Measurements from ENCODE around the gene SRSF4.

SRSF4 gene

GRCh38 chr1:29128739-29129138 lies 53.0 kb downstream of the SRSF4 start:
- no peak for DNase-seq
- Histone ChIP-seq H3K4me3 (ENCODE audit: control insufficient read depth in 1 of 7, extremely low read depth in 1 of 7, insufficient read depth in 4 of 7, low read depth in 2 of 7, low read length in 6 of 7) (no peak overlapping the region), H3K36me3 (ENCODE audit: control insufficient read depth in 4 of 4, insufficient read depth in 4 of 4, low read length in 3 of 4) (no peaks in the 10 kb centered on the region), H3K9me3 (ENCODE audit: control extremely low read depth in 1 of 5, control insufficient read depth in 4 of 5, insufficient read depth in 2 of 5, low read depth in 1 of 5, low read length in 4 of 5) (no peaks in the 10 kb centered on the region), H3K4me1 (ENCODE audit: control extremely low read depth in 1 of 4, control insufficient read depth in 4 of 4, insufficient read depth in 4 of 4, low read length in 3 of 4) (peaks cover 0 to 12% (median 10%) of the 10 kb centered on the region in 4 experiments), H3K27me3 (replicated peaks in 2 of 5; ENCODE audit: control insufficient read depth in 4 of 5, insufficient read depth in 5 of 5, low read length in 4 of 5) (peaks cover 0 to 41% (median 5%) of the 10 kb centered on the region in 5 experiments), H3K27ac (ENCODE audit: insufficient read depth in 1 of 2, low read depth in 1 of 2, low read length in 2 of 2, poor library complexity in 1 of 2, severe bottlenecking in 2 of 2) (no peak overlapping the region)
- ChIA-PET CTCF (interaction anchor here (0.7 to 1.7 kb wide), 2 partner anchors 7 to 74 kb away, joined by 3 to 4 read pairs; no protein-coding TSS in a partner anchor), POLR2A (no interaction called here)
- 97% methylated on average over 6 of the region's 6 CpGs for WGBS (ENCODE audit: insufficient coverage)

- no peaks in the 10 kb centered on the region for H3K9me3 ChIP-seq (ENCODE audit: control extremely low read depth in 1 of 5, control insufficient read depth in 4 of 5, insufficient read depth in 2 of 5, low read depth in 1 of 5, low read length in 4 of 5)
- H3K36me3 ChIP-seq (ENCODE audit: control insufficient read depth in 4 of 4, insufficient read depth in 4 of 4, low read length in 3 of 4), result no peaks in the 10 kb centered on the region
- DNase-seq, result no peak
- H3K4me3 ChIP-seq (ENCODE audit: control insufficient read depth in 1 of 7, extremely low read depth in 1 of 7, insufficient read depth in 4 of 7, low read depth in 2 of 7, low read length in 6 of 7), result no peak overlapping the region
- WGBS (ENCODE audit: insufficient coverage), result 97% methylated on average over 6 of the region's 6 CpGs
- CTCF ChIA-PET, result interaction anchor here (1.5 kb wide), 1 partner anchor 76 kb away, joined by 3 read pairs; no protein-coding TSS in a partner anchor
- peaks cover 0 to 35% (median 26%) of the 10 kb centered on the region in 4 experiments for H3K4me1 ChIP-seq (ENCODE audit: control extremely low read depth in 1 of 4, control insufficient read depth in 4 of 4, insufficient read depth in 4 of 4, low read length in 3 of 4)
- H3K27me3 ChIP-seq (replicated peaks in 2 of 5; ENCODE audit: control insufficient read depth in 4 of 5, insufficient read depth in 5 of 5, low read length in 4 of 5), result peaks cover 0 to 60% (median 11%) of the 10 kb centered on the region in 5 experiments
- H3K27ac ChIP-seq (ENCODE audit: insufficient read depth in 1 of 2, low read depth in 1 of 2, low read length in 2 of 2, poor library complexity in 1 of 2, severe bottlenecking in 2 of 2), result no peak overlapping the region
- POLR2A ChIA-PET, result no interaction called here
Observed at GRCh38 chr1:29126198-29126597, 55.5 kb downstream of the SRSF4 start.

GRCh38 chr1:29125788-29126187 lies 55.9 kb downstream of the SRSF4 start:
- no peak for DNase-seq

GRCh38 chr1:29125237-29125641 lies 56.5 kb downstream of the SRSF4 start:
- H3K36me3 ChIP-seq (ENCODE audit: control insufficient read depth in 4 of 4, insufficient read depth in 4 of 4, low read length in 3 of 4), result peaks cover 0 to 2% (median 0%) of the 10 kb centered on the region in 4 experiments
- H3K4me3 ChIP-seq (ENCODE audit: control insufficient read depth in 1 of 7, extremely low read depth in 1 of 7, insufficient read depth in 4 of 7, low read depth in 2 of 7, low read length in 6 of 7), result peak overlapping the region in 2 of 7 experiments; percentile 68 to 73
- ChIA-PET POLR2A (interaction anchor here (1.0 kb wide), 1 partner anchor 71 kb away, joined by 3 read pairs; no protein-coding TSS in a partner anchor), CTCF (interaction anchor here (1.5 kb wide), 1 partner anchor 77 kb away, joined by 3 read pairs; no protein-coding TSS in a partner anchor)
- peaks cover 0 to 35% (median 26%) of the 10 kb centered on the region in 4 experiments for H3K4me1 ChIP-seq (ENCODE audit: control extremely low read depth in 1 of 4, control insufficient read depth in 4 of 4, insufficient read depth in 4 of 4, low read length in 3 of 4)
- H3K27ac ChIP-seq (ENCODE audit: insufficient read depth in 1 of 2, low read depth in 1 of 2, low read length in 2 of 2, poor library complexity in 1 of 2, severe bottlenecking in 2 of 2), result no peak overlapping the region
- DNase-seq, result no peak
- no peaks in the 10 kb centered on the region for H3K9me3 ChIP-seq (ENCODE audit: control extremely low read depth in 1 of 5, control insufficient read depth in 4 of 5, insufficient read depth in 2 of 5, low read depth in 1 of 5, low read length in 4 of 5)
- 80% methylated on average over 11 of the region's 14 CpGs for WGBS (ENCODE audit: insufficient coverage)
- peaks cover 0 to 70% (median 14%) of the 10 kb centered on the region in 5 experiments for H3K27me3 ChIP-seq (replicated peaks in 2 of 5; ENCODE audit: control insufficient read depth in 4 of 5, insufficient read depth in 5 of 5, low read length in 4 of 5)

More at GRCh38 chr1:29125788-29126187, 55.9 kb downstream of the SRSF4 start:
- no peaks in the 10 kb centered on the region for H3K9me3 ChIP-seq (ENCODE audit: control extremely low read depth in 1 of 5, control insufficient read depth in 4 of 5, insufficient read depth in 2 of 5, low read depth in 1 of 5, low read length in 4 of 5)
- POLR2A ChIA-PET, result no interaction called here
- 94% methylated on average over 5 of the region's 6 CpGs for WGBS (ENCODE audit: insufficient coverage)
- H3K4me3 ChIP-seq (ENCODE audit: control insufficient read depth in 1 of 7, extremely low read depth in 1 of 7, insufficient read depth in 4 of 7, low read depth in 2 of 7, low read length in 6 of 7), result no peak overlapping the region
- no peaks in the 10 kb centered on the region for H3K36me3 ChIP-seq (ENCODE audit: control insufficient read depth in 4 of 4, insufficient read depth in 4 of 4, low read length in 3 of 4)
- CTCF ChIA-PET, result interaction anchor here (1.5 kb wide), 1 partner anchor 77 kb away, joined by 3 read pairs; no protein-coding TSS in a partner anchor
- peaks cover 0 to 64% (median 14%) of the 10 kb centered on the region in 5 experiments for H3K27me3 ChIP-seq (replicated peaks in 2 of 5; ENCODE audit: control insufficient read depth in 4 of 5, insufficient read depth in 5 of 5, low read length in 4 of 5)
- peaks cover 0 to 35% (median 26%) of the 10 kb centered on the region in 4 experiments for H3K4me1 ChIP-seq (ENCODE audit: control extremely low read depth in 1 of 4, control insufficient read depth in 4 of 4, insufficient read depth in 4 of 4, low read length in 3 of 4)
- H3K27ac ChIP-seq (ENCODE audit: insufficient read depth in 1 of 2, low read depth in 1 of 2, low read length in 2 of 2, poor library complexity in 1 of 2, severe bottlenecking in 2 of 2), result no peak overlapping the region

- 6% methylated on average over 77 of the region's 85 CpGs for WGBS (ENCODE audit: insufficient coverage)
- Histone ChIP-seq H3K27ac (ENCODE audit: insufficient read depth in 1 of 2, low read depth in 1 of 2, low read length in 2 of 2, poor library complexity in 1 of 2, severe bottlenecking in 2 of 2) (no peak overlapping the region), H3K4me1 (ENCODE audit: control extremely low read depth in 1 of 4, control insufficient read depth in 4 of 4, insufficient read depth in 4 of 4, low read length in 3 of 4) (peaks cover 0 to 35% (median 26%) of the 10 kb centered on the region in 4 experiments), H3K27me3 (replicated peaks in 2 of 5; ENCODE audit: control insufficient read depth in 4 of 5, insufficient read depth in 5 of 5, low read length in 4 of 5) (peaks cover 0 to 71% (median 14%) of the 10 kb centered on the region in 5 experiments), H3K4me3 (ENCODE audit: control insufficient read depth in 1 of 7, extremely low read depth in 1 of 7, insufficient read depth in 4 of 7, low read depth in 2 of 7, low read length in 6 of 7) (peak overlapping the region; percentile 31 to 73 (median 63)), H3K9me3 (ENCODE audit: control extremely low read depth in 1 of 5, control insufficient read depth in 4 of 5, insufficient read depth in 2 of 5, low read depth in 1 of 5, low read length in 4 of 5) (no peaks in the 10 kb centered on the region), H3K36me3 (ENCODE audit: control insufficient read depth in 4 of 4, insufficient read depth in 4 of 4, low read length in 3 of 4) (peaks cover 0 to 2% (median 0%) of the 10 kb centered on the region in 4 experiments)
- CTCF ChIA-PET, result interaction anchor here (0.5 kb wide), 1 partner anchor 35 kb away, joined by 4 read pairs; no protein-coding TSS in a partner anchor
- peak in 2 of 3 donors; percentile 52 to 61 for DNase-seq
- POLR2A ChIA-PET, result interaction anchor here (1.0 kb wide), 1 partner anchor 71 kb away, joined by 3 read pairs; no protein-coding TSS in a partner anchor
Observed at GRCh38 chr1:29124366-29125236, 57.1 kb downstream of the SRSF4 start.

GRCh38 chr1:29123887-29124365 lies 57.8 kb downstream of the SRSF4 start, which contains the start of gene TMEM200B:
Gene TMEM200B (minus strand): TSS chr1:29123903. CDS start chr1:29121828, 2,075 bp downstream.
- WGBS (ENCODE audit: insufficient coverage), result under 1% methylated on average over 31 of the region's 46 CpGs
- POLR2A ChIA-PET, result no interaction called here
- CTCF ChIA-PET, result no interaction called here
- H3K4me3 ChIP-seq (ENCODE audit: control insufficient read depth in 1 of 7, extremely low read depth in 1 of 7, insufficient read depth in 4 of 7, low read depth in 2 of 7, low read length in 6 of 7), result peak within 1 kb of the TSS; percentile 31 to 73 (median 64)
- peak in 1 of 3 donors; percentile 12 for DNase-seq
- H3K27ac ChIP-seq (ENCODE audit: insufficient read depth in 1 of 2, low read depth in 1 of 2, low read length in 2 of 2, poor library complexity in 1 of 2, severe bottlenecking in 2 of 2), result no peak within 1 kb of the TSS
- H3K9me3 ChIP-seq (ENCODE audit: control extremely low read depth in 1 of 5, control insufficient read depth in 4 of 5, insufficient read depth in 2 of 5, low read depth in 1 of 5, low read length in 4 of 5), result no peaks in the 10 kb centered on the region
- peaks cover 0 to 71% (median 14%) of the 10 kb centered on the region in 5 experiments for H3K27me3 ChIP-seq (replicated peaks in 2 of 5; ENCODE audit: control insufficient read depth in 4 of 5, insufficient read depth in 5 of 5, low read length in 4 of 5)
- peaks cover 0 to 35% (median 26%) of the 10 kb centered on the region in 4 experiments for H3K4me1 ChIP-seq (ENCODE audit: control extremely low read depth in 1 of 4, control insufficient read depth in 4 of 4, insufficient read depth in 4 of 4, low read length in 3 of 4)
- peaks cover 0 to 2% (median 2%) of the 10 kb centered on the region in 4 experiments for H3K36me3 ChIP-seq (ENCODE audit: control insufficient read depth in 4 of 4, insufficient read depth in 4 of 4, low read length in 3 of 4)
